ENCODE measurements around the gene IKBKE.

GRCh38 chr1:206468571-206468970 lies 1.7 kb upstream of the IKBKE start:
- TF ChIP-seq JUN (IDR thresholded peaks at IDR 0.05; ENCODE audit: low read depth, low read length) = no peak
- no peak for TF ChIP-seq NRF1 (IDR thresholded peaks at IDR 0.05; ENCODE audit: low read depth, low read length)
- TF ChIP-seq, protein P1, sequence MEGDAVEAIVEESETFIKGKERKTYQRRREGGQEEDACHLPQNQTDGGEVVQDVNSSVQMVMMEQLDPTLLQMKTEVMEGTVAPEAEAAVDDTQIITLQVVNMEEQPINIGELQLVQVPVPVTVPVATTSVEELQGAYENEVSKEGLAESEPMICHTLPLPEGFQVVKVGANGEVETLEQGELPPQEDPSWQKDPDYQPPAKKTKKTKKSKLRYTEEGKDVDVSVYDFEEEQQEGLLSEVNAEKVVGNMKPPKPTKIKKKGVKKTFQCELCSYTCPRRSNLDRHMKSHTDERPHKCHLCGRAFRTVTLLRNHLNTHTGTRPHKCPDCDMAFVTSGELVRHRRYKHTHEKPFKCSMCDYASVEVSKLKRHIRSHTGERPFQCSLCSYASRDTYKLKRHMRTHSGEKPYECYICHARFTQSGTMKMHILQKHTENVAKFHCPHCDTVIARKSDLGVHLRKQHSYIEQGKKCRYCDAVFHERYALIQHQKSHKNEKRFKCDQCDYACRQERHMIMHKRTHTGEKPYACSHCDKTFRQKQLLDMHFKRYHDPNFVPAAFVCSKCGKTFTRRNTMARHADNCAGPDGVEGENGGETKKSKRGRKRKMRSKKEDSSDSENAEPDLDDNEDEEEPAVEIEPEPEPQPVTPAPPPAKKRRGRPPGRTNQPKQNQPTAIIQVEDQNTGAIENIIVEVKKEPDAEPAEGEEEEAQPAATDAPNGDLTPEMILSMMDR (IDR thresholded peaks at IDR 0.05; ENCODE audit: control extremely low read depth in 1 of 3, insufficient read depth in 1 of 3, low read depth in 1 of 3, low read length in 3 of 3) = peak in 2 of 3 experiments; percentile 8 to 12; a peak in 1 of 4 replicates
- TF ChIP-seq POLR2AphosphoS5 (IDR thresholded peaks at IDR 0.05; ENCODE audit: low read depth, low read length) = no peak
- no peak for TF ChIP-seq EZH2 (IDR thresholded peaks at IDR 0.05; ENCODE audit: low read depth, low read length, severe bottlenecking)
- no peak for TF ChIP-seq RAD21 (IDR thresholded peaks at IDR 0.05 in 1 of 2, conservative IDR thresholded peaks at IDR 0.05 in 1 of 2; ENCODE audit: low read depth in 2 of 2, low read length in 2 of 2)
- TF ChIP-seq POLR2A (IDR thresholded peaks at IDR 0.05; ENCODE audit: control extremely low read depth in 1 of 2, low read depth in 2 of 2, low read length in 2 of 2) = no peak
- TF ChIP-seq MAFK (IDR thresholded peaks at IDR 0.05; ENCODE audit: low read depth, low read length) = no peak
- no peak for TF ChIP-seq CHD2 (IDR thresholded peaks at IDR 0.05; ENCODE audit: low read length)

All from H1 (cell line).